Mucosa of rectum (tissue), 2 donors: ENCODE measurements around the gene EPHB4.
"Not testable (repeated sequence)": the region's sequence is repeated elsewhere in the genome, so short reads cannot be mapped to it uniquely, and the experiment has no call there.

Source experiments
- H3K27ac ChIP-seq, 2 donors: one replicate each; pipeline ENCODE4 v1.7.0; 2013; ENCODE audit warnings: inconsistent platforms in 2 of 2, low read depth in 2 of 2, low read length in 2 of 2
- H3K27me3 ChIP-seq, 2 donors: one replicate each; pipeline ENCODE4 v1.7.0; 2013; ENCODE audit warnings: low read length in 2 of 2; ENCODE audit not compliant: control insufficient read depth in 2 of 2, insufficient read depth in 2 of 2
- H3K36me3 ChIP-seq, 2 donors: one replicate each; pipeline ENCODE4 v1.7.0; 2013; ENCODE audit warnings: low read length in 2 of 2; ENCODE audit not compliant: control insufficient read depth in 2 of 2, insufficient read depth in 2 of 2
- H3K4me1 ChIP-seq, 2 donors: one replicate each; pipeline ENCODE4 v1.7.0; 2013; ENCODE audit warnings: low read length in 2 of 2, mild to moderate bottlenecking in 1 of 2; ENCODE audit not compliant: control insufficient read depth in 2 of 2, insufficient read depth in 2 of 2
- H3K4me3 ChIP-seq, 2 donors: one replicate each; pipeline ENCODE4 v1.7.0; 2013; ENCODE audit warnings: low read length in 2 of 2
- H3K9ac ChIP-seq, 2 donors: one replicate each; pipeline ENCODE4 v1.7.0; 2013; ENCODE audit warnings: low read length in 2 of 2, low read depth in 1 of 2, mild to moderate bottlenecking in 1 of 2
- H3K9me3 ChIP-seq, 2 donors: one replicate each; pipeline ENCODE4 v1.7.0; 2013; ENCODE audit warnings: low read length in 2 of 2; ENCODE audit not compliant: control insufficient read depth in 2 of 2
- donor health status: healthy.
- donor health status: Normal muscosa, but diverticular disease.

Gene EPHB4

GRCh38 chr7:100822236-100823139 lies 4.8 kb downstream of the EPHB4 start:
- Histone ChIP-seq H3K4me1 (peaks cover 16 to 17% of the 10 kb centered on the region in 2 donors), H3K27ac (no peak overlapping the region)

DNA sequence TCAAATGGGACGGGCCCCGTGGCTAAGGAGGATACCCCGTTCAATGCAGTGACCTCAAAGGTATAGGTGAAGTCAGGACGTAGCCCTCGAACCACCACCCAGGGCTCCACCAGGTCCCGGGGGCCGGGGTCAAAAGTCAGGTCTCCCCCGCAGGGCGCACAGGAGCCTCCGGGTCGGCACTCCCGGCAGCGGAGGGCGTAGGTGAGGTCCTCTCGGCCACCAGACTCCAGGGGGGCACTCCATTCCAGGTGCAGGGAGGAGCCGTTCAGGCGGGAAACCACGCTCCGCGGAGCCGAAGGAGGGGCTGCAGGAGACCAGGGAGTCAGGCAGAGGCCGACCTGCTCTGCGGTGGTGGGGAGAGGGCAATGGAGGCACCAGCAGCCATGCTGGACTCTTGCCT lies 7.7 kb downstream of the EPHB4 start:
- H3K4me3 ChIP-seq, result no peak overlapping the region
- H3K9me3 ChIP-seq, result no peaks in the 10 kb centered on the region
- no peaks in the 10 kb centered on the region for H3K27me3 ChIP-seq
- H3K27ac ChIP-seq, result no peak overlapping the region
- H3K36me3 ChIP-seq, result peaks cover 26 to 32% of the 10 kb centered on the region in 2 donors
- no peak overlapping the region for H3K9ac ChIP-seq
- H3K4me1 ChIP-seq, result peaks cover 0 to 3% of the 10 kb centered on the region in 2 donors

More at GRCh38 chr7:100822236-100823139, 4.8 kb downstream of the EPHB4 start:
- Histone ChIP-seq H3K9ac (no peak overlapping the region), H3K4me3 (no peak overlapping the region), H3K9me3 (no peaks in the 10 kb centered on the region), H3K36me3 (peaks cover 20 to 26% of the 10 kb centered on the region in 2 donors), H3K27me3 (no peaks in the 10 kb centered on the region)

DNA sequence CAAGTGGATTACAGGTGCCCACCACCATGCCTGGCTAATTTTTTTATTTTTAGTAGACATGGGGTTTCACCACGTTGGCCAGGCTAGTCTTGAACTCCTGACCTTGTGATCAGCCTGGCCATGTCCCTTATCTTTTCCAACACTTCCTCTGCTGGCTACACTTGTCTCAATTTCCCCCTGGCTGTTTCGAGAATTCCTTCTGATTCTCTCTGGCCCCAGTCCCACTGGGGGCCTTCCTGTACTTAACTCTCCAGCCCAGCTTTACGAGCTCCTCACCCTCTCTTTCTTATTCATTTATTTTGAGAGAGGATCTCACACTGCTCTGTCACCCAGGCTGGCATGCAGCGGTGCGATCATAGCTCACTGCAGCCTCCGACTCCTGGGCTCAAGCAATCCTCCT lies 8.5 kb downstream of the EPHB4 start:
- no peak overlapping the region for H3K27ac ChIP-seq
- H3K27me3 ChIP-seq, result no peaks in the 10 kb centered on the region
- no peaks in the 10 kb centered on the region for H3K9me3 ChIP-seq
- peaks cover 26 to 35% of the 10 kb centered on the region in 2 donors for H3K36me3 ChIP-seq
- H3K4me3 ChIP-seq, result no peak overlapping the region
- H3K4me1 ChIP-seq, result no peaks in the 10 kb centered on the region
- no peak overlapping the region for H3K9ac ChIP-seq

DNA sequence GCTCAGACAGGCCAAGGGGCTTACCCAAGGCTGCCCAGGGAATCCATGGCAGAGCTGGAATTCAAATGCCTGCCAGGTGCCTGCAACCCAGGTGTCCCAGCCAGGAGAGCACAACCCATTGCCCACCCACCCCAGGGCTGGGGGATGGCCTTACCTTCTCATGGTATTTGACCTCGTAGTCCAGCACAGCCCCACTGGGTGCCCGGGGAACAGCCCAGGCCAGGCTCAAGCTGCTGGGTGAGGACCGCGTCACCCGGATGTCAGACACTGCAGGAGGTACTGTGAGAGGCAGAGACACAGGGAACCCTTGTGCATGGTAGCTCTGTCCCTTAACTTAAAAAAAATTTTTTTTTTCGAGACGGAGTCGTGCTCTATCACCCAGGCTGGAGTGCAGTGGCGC lies 9.0 kb downstream of the EPHB4 start:
- no peak overlapping the region for H3K4me3 ChIP-seq
- H3K27me3 ChIP-seq, result no peaks in the 10 kb centered on the region
- H3K9ac ChIP-seq, result no peak overlapping the region
- no peaks in the 10 kb centered on the region for H3K4me1 ChIP-seq
- H3K27ac ChIP-seq, result no peak overlapping the region
- H3K36me3 ChIP-seq, result peaks cover 27 to 35% of the 10 kb centered on the region in 2 donors
- H3K9me3 ChIP-seq, result no peaks in the 10 kb centered on the region

DNA sequence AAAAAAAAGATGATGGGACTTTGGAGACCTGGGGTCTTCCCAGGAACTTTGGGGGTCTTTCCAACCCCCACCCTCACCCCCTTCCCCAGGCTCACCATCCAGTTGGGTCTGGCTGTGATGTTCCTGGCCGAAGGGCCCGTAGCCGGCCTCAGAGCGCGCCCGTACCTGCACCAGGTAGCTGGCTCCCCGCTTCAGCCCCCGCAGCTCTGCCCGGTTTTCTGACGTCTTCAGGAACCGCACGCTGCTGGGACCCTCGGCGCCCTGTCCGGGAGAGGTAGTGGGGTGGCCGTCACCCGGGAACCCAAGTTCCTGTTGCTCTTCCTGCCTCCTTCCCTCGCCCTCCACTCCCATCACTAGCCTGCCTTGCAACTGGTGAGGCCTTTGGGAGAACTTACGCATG lies 10.2 kb downstream of the EPHB4 start:
- Histone ChIP-seq H3K36me3 (peaks cover 28 to 34% of the 10 kb centered on the region in 2 donors), H3K27me3 (no peaks in the 10 kb centered on the region), H3K9ac (no peak overlapping the region), H3K9me3 (no peaks in the 10 kb centered on the region), H3K27ac (no peak overlapping the region), H3K4me1 (no peaks in the 10 kb centered on the region), H3K4me3 (no peak overlapping the region)

DNA sequence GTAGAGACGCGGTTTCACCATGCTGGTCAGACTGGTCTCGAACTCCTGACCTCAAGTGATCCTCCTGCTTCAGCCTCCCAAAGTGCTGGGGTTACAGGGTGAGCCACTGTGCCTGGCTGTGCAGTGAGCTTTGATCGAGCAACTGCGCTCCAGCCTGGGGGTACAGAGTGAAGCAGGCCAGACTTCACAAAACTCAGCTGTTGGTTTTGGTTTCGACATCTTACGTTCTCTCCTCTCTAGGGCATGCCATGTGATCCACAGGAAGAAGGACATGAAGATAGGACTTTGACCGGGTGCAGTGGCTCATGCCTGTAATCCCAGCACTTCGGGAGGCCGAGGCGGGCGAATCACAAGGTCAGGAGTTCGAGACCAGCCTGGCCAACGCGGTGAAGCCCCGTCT lies 10.8 kb downstream of the EPHB4 start:
- not testable (repeated sequence) for H3K27me3 ChIP-seq, H3K27ac ChIP-seq, H3K4me3 ChIP-seq, H3K9ac ChIP-seq, H3K4me1 ChIP-seq, H3K9me3 ChIP-seq
- peaks cover 25 to 34% of the 10 kb centered on the region in 2 donors for H3K36me3 ChIP-seq

DNA sequence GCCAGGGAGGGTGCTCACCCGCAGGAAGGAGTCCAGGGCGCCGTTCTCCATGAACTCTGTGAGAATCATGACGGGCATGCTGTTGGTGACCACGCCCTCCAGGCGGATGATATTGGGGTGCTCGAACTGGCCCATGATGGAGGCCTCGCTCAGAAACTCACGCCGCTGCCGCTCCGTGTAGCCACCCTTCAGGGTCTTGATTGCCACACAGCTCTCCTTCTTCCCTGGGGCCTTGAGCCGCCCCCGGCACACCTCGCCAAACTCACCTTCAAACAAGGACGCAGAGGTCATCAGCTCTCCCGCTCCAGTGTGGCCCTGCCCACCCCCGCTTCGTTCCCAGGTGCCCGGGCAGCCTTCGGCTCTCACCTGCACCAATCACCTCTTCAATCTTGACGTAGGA lies 14.6 kb downstream of the EPHB4 start:
- no peak overlapping the region for H3K9ac ChIP-seq
- no peak overlapping the region for H3K27ac ChIP-seq
- H3K36me3 ChIP-seq, result peaks cover 24 to 36% of the 10 kb centered on the region in 2 donors
- no peaks in the 10 kb centered on the region for H3K4me1 ChIP-seq
- no peak overlapping the region for H3K4me3 ChIP-seq
- no peaks in the 10 kb centered on the region for H3K27me3 ChIP-seq
- no peaks in the 10 kb centered on the region for H3K9me3 ChIP-seq

- Histone ChIP-seq H3K4me3 (no peak overlapping the region), H3K9ac (no peak overlapping the region), H3K4me1 (no peaks in the 10 kb centered on the region), H3K9me3 (no peaks in the 10 kb centered on the region), H3K27ac (no peak overlapping the region), H3K36me3 (peaks cover 25 to 41% of the 10 kb centered on the region in 2 donors), H3K27me3 (no peaks in the 10 kb centered on the region)
These were observed 15.8 kb downstream of the EPHB4 start for GRCh38 chr7:100811480-100811879.

- Histone ChIP-seq H3K9ac (no peak overlapping the region), H3K9me3 (no peaks in the 10 kb centered on the region), H3K27ac (no peak overlapping the region), H3K27me3 (no peaks in the 10 kb centered on the region), H3K4me1 (peaks cover 4 to 5% of the 10 kb centered on the region in 2 donors), H3K4me3 (no peak overlapping the region), H3K36me3 (peaks cover 31 to 45% of the 10 kb centered on the region in 2 donors)
These were observed 18.9 kb downstream of the EPHB4 start for GRCh38 chr7:100808354-100808875.

DNA sequence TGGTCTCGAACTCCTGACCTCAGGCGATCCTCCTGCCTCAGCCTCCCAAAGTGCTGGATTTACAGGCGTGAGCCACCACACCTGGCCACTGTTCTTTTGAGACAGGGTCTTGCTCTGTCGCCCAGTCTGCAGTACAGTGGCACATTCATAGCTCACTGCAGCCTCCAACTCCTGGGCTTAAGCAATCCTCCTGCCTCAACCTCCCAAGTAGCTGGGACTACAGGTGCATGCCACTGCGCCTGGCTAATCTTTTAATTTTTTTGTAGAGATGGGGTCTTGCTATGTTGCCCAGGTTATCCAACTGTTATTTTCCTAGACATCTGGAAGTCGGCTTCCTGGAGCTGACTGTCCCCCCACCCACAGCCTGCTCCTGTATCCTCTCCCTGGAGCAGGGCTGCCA lies 20.4 kb downstream of the EPHB4 start:
- H3K27ac ChIP-seq, H3K4me3 ChIP-seq, H3K9ac ChIP-seq, H3K9me3 ChIP-seq, H3K27me3 ChIP-seq: not testable (repeated sequence)
- Histone ChIP-seq H3K36me3 (peaks cover 23 to 38% of the 10 kb centered on the region in 2 donors), H3K4me1 (peaks cover 13 to 19% of the 10 kb centered on the region in 2 donors)
